Left cardiac atrium (tissue), 4 donors: ENCODE results near the gene OPCML. TPM values are rescaled to one million over a fixed set of nuclear protein-coding genes. Genes with fewer than 3 reads are reported as not detected.

Experiments
- ATAC-seq, 2 donors: fragments of 200-7000 bp; cut with Tn5 transposase; one replicate each; pipeline ENCODE4 v1.9.1; 2020; ENCODE audit warnings: mild to moderate bottlenecking in 2 of 2, moderate library complexity in 2 of 2
- DNase-seq: peaks from one replicate; pipeline ENCODE4 v3.0.0-alpha.2; 2020
- intact Hi-C, 2 donors: fragments of 100-400 bp; cut with DNase I; formaldehyde crosslinking; loops; one replicate each; pipeline versions ENCODE4 v1.14.1 to v1.15.1; 2022 to 2023
- total RNA-seq, 2 donors: library from RNA; stranded (reverse); fragmentation: NEBNext Ultra II Directional; extraction: Animal tissue kit (Norgen Biotek cat#: 25700); gene quantifications; one replicate each; pipeline ENCODE4 v1.2.1, GENCODE V29; 2021
- donor health status: DM: no; HTN: yes; CAD: no.
- donor health status: DM: no; HTN: yes; CAD: no; lungs with severe emphysema.
- donor health status: DM: yes; HTN: yes; CAD: no.
- donor health status: Dilated cardiomyopathy.

Gene OPCML
- total RNA-seq, 2 donors from 2014 or later, result 0.76 TPM; not detected in 1

DNA sequence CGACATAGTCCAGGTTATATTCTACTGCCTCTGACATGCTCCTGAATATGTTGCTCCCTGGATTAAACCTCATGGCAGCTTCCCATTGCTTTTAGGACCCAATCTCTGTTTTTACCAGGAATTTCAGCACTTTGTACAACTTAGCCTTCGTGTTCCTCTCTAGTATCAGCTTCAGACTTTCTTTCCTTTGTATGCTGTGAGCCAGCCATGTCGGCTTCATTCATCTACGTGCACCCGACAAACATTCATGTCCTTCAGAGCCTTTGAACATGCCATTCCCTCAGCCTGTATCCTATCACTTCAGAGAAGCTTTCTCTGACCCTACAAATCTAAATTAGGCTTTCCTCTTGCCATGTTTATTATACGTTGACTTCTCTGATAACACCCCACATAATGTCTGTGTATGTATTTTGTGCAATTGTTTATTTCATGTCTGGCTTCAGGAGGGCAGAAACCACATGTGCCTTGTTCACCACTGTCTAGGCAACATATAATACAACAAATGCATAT, 743.4 kb downstream of the OPCML start:
- intact Hi-C loops, result no loop called here
- DNase-seq (no peak), ATAC-seq (no peak)

GRCh38 chr11:132785878-132786277, 746.4 kb downstream of the OPCML start:
- intact Hi-C loops, result no loop called here
- no peak for ATAC-seq

DNA sequence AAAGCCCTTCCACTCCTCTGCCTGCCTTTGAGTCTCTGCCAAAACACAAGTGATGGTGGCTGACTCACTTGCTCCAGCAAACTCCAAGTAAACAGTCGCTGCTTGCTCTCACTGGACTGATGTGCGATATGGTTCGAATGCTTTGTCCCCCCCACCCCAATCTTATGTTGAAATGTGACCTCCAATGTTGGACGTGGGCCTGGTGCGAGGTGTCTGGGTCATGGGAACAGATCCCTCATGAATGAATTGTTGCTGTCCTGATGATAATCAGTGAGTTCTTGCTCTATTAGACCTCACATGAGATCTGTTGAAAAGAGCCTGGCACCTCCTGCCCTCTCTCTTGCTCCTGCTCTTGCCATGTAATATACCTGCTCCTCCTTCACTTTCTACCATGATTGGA, 747.9 kb downstream of the OPCML start:
- peak; percentile 58 to 63 for ATAC-seq
- peak; percentile 33 for DNase-seq
- intact Hi-C loops, result no loop called here

More at GRCh38 chr11:132785878-132786277, 746.4 kb downstream of the OPCML start:
- DNase-seq, result no peak

DNA sequence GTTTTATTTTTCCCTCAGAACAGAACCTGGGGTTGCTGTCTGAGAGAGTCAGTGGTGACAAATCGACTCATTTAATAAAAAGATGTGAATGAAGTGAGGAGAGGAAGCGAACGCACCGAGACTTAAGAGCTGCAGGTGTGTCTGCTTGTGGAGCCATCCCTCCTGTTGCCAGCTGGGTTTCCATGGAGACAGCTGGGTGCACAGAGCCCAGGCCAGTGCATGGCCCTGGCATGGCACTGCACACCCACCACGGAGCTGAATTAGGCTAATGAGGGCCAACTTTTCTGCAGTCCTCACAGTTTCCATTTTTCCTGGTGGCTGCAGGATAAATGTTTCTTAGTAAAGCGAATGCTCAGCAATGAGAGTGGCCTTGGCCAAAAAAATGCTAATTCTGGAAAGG, 750.2 kb downstream of the OPCML start:
- intact Hi-C loops, result no loop called here
- DNase-seq, result no peak
- ATAC-seq, result no peak

GRCh38 chr11:132780046-132780445, 752.3 kb downstream of the OPCML start:
- DNase-seq (no peak), ATAC-seq (no peak)
- intact Hi-C loops, result no loop called here

GRCh38 chr11:132779497-132779896, 752.8 kb downstream of the OPCML start:
- no peak for DNase-seq
- intact Hi-C loops, result no loop called here
- ATAC-seq, result no peak

DNA sequence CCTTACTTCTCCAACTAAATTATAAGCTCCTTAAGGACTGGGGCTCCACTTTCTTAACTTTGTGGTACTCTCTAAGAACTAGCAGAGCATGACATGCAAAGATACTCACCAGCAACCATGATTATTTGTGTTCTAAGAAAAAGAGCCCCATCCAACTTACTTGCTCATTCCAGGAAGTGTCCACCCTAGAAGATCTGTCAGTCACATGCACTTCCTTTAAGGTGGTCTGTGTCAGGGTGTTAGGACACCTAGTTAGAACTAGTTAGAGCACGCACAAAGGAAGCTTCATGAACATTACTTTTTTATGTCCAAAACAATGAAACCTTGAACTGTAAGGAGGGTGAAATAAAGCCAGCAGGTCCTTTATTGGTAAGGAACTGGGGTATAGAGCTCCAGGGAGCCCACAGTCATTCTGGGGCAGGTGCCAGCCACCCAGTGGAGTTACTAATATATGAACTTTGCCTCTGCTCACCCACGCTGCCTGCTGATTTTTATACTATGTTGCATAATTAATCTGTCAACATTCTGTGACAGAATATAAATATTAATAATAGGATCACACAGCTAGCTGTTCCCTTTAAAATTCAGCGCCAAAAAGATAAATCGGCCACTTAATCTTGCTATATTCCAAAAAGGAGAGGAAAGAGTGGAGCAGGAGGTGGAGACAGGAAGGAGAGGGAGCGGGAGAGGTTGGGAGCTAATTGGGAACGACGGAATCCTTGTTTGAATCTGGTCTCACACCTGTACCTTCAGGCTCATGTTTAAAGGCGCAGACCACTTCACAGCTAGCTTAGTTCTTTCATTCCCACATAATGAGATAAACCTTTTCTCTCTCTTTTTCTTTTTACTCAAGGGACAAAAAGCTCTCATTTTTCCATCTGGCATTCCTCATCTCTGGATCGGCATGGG, 755.0 kb downstream of the OPCML start:
- ATAC-seq (no peak), DNase-seq (no peak)
- intact Hi-C loops, result no loop called here

GRCh38 chr11:132773751-132774150, 758.5 kb downstream of the OPCML start:
- ATAC-seq, result no peak
- intact Hi-C loops, result no loop called here
- DNase-seq, result no peak

DNA sequence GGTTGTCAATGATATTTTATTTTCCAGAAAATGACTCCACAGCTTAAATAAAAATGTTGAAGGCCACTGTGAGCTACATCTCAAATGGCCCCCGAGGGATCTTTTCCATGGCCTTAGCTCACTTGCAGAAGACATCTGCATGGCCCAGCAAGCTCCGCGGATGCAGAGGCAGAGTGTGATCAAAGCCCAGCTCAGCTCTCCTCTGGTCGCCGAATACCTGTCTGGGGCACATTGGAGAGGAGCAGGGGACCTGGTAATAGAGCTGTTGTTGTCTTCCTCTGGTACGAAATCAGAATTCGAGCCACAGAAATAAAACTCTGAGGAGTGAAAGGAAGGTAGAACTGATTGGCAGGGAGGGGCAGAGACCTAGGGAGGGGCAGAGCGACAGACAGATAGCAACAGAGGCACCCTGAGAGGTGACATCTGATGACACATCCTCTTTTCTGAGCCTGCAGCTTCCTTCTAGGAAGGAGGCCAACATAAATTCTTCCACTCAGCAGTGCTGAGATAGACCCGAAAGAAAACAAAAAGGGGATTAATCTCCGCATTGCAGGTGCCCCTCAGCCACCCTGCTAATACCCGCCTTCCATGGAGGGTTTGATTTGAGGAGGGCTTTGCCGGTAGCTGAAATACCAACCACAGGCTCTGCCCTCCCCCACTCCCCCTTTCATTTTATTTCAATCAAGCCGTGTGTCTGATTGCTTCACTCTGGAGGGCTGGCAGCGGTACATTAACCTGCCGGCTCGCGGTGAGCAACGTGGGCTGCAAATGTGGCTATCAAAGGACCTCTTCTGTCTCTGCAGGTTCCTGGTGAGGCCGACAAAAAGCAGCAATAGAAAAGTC, 759.4 kb downstream of the OPCML start:
- ATAC-seq (peak in 1 of 2 donors; percentile 67), DNase-seq (no peak)
- intact Hi-C loops, result no loop called here

- DNase-seq, result no peak
- ATAC-seq, result no peak
- intact Hi-C loops, result no loop called here
These were observed 760.6 kb downstream of the OPCML start for GRCh38 chr11:132771746-132772145.

GRCh38 chr11:132770829-132771530, 761.3 kb downstream of the OPCML start:
- intact Hi-C loops, result no loop called here
- DNase-seq (no peak), ATAC-seq (peak; percentile 12 to 21)

DNA sequence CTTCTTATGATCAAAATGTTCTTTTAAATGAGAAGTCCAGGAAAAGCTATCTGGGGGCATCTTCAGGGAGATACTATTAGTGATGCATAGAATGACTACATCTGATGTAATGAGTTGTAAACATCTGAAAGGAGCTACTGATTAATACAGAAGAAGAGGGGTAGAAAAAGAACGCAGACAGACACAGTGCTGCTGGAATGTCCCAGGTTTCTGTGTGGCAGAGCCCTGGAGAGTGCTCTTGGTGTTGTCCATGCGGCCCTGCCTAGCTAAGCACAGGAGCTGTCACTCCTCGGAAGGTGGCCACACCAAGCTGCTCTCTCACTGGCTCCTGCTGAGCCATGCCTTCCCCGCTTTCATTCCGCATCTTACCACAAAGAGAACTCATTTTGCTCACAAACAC, 768.8 kb downstream of the OPCML start:
- intact Hi-C loops, result no loop called here
- ATAC-seq, result no peak
- no peak for DNase-seq

DNA sequence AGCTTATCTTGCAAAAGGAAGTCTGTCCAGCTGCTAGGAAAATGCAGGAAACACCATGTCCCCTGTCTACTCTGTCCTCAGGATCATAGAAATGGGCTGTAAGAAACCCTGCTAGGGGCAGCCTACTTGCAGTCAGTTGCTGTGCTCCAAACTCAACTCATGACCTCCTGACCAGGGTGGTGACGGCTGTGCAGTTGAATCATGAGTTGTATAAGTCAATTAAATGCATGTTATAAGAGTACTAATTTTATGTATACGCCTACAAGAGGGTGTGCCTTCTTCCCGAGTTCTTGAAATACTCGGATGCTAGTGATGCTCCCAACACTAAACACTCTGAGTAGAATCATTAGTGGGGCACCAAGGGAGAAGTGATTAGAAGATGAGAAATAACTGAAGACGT, 776.4 kb downstream of the OPCML start:
- intact Hi-C loops, result no loop called here
- DNase-seq (no peak), ATAC-seq (no peak)

DNA sequence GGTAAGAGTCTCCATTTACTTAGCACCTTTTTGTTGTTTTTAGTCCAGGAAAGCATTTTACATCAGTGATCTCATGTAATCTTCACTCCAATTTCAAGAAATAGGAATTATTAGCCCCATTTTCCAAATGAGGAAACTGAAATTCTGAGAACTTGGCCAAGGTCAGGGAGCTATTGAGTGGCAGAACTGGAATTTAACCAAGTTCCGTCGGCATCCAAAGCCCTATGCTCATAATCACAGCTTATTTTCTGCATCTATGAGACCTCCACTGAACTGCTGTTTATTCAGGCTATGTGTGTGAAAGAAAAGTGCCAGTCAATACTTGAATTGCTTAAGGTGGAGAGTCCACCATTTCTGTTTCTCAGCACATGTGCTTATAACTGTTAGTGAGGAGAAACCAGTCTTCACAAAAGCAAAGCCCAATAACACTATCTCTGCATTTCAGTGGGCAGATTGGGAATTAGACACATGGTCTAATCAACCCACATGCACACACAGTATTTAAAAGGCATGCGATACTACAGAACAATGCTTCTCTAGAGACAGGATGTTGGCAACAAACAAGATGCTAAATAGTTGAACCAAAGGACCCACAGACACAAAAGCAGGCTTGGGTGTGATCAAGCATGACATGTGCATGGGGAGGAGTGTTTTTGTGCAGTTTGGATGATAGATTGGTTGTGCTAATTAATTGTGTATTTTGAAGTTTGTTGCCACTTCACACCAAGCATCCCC, 780.6 kb downstream of the OPCML start:
- intact Hi-C loops, result no loop called here
- DNase-seq, result no peak
- no peak for ATAC-seq

GRCh38 chr11:132746305-132746704, 786.0 kb downstream of the OPCML start:
- intact Hi-C loops, result no loop called here
- DNase-seq, result no peak
- ATAC-seq, result no peak

GRCh38 chr11:132745306-132745705, 787.0 kb downstream of the OPCML start:
- intact Hi-C loops, result no loop called here
- ATAC-seq (no peak), DNase-seq (no peak)

DNA sequence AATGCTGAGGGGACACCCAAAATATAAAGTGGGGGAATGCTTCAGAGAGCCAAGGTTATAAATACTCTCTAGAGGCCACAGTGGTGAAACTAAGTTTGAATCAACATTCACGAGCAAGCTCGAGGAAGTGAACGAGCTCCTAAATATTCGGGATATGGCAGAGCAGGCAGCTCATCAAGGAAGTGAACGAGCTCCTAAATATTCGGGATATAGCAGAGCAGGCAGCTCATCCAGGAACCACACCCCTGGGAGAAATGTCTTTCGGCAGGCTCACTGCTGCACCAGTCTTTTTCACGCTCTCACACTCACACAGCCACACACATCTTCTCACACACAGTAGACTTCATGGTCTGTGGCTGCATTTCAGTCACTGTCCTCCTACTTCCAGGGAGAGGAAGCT, 787.5 kb downstream of the OPCML start:
- ATAC-seq (no peak), DNase-seq (no peak)
- intact Hi-C loops, result no loop called here

DNA sequence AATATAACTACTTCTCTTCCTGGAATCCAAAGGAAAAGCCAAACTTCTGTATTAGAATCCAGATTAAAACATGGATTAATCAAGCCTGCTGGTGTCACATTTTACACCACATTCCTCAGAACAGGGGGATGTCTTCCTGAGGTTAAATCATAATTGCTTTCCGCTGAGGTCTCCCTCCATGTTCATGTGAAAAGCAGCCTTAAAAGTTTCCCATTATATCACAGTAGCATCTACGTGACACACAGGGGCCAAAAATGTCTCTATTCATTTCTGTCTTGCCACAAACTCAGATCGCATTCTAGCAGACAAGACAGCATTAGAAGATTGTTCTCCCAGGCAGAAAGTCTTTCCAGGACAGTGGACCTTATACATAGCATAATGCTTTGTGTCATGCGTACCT, 788.7 kb downstream of the OPCML start:
- ATAC-seq (no peak), DNase-seq (no peak)
- intact Hi-C loops, result no loop called here

- intact Hi-C loops, result no loop called here
- DNase-seq, result no peak
- ATAC-seq, result no peak
These were observed 789.4 kb downstream of the OPCML start for GRCh38 chr11:132742929-132743328.
